GM23338 (cell line): ENCODE measurements around the gene GLIS2. TPM values are rescaled to one million over a fixed set of nuclear protein-coding genes. Genes with fewer than 3 reads are reported as not detected.

Source experiments
- ATAC-seq: fragments of 200-7000 bp; cut with Tn5 transposase; 3 replicates; pipeline ENCODE4 v1.9.1; 2020
- DNase-seq: peaks from one replicate; pipeline ENCODE4 v3.0.0-alpha.2; 2015; ENCODE audit warnings: low spot score
- H2AFZ ChIP-seq: fragments of 200-600 bp; sonication (generic); 2 replicates; pipeline ENCODE4 v1.8.0; 2016; ENCODE audit warnings: antibody characterized with exemption, mild to moderate bottlenecking, moderate library complexity
- H3F3A ChIP-seq: fragments of 200-600 bp; sonication (generic); replicated peaks from 2 replicates; pipeline ENCODE4 v1.8.0; 2017; ENCODE audit warnings: antibody characterized with exemption, mixed run types, low read depth
- H3K27ac ChIP-seq: fragments of 200-600 bp; sonication (generic); 2 replicates; pipeline ENCODE4 v1.6.1; 2016; ENCODE audit warnings: low read depth
- H3K27me3 ChIP-seq: fragments of 200-600 bp; sonication (generic); 2 replicates; pipeline ENCODE4 v1.8.0; 2016; ENCODE audit warnings: mild to moderate bottlenecking, mixed run types, moderate library complexity; ENCODE audit not compliant: insufficient read depth
- H3K36me3 ChIP-seq: fragments of 200-600 bp; sonication (generic); 2 replicates; pipeline ENCODE4 v1.8.0; 2016; ENCODE audit warnings: mild to moderate bottlenecking; ENCODE audit not compliant: insufficient read depth
- H3K4me1 ChIP-seq: fragments of 200-600 bp; sonication (generic); 2 replicates; pipeline ENCODE4 v1.8.0; 2016; ENCODE audit warnings: mild to moderate bottlenecking, moderate library complexity; ENCODE audit not compliant: insufficient read depth
- H3K4me2 ChIP-seq: fragments of 200-600 bp; sonication (generic); 2 replicates; pipeline ENCODE4 v1.7.1; 2017; ENCODE audit warnings: mixed run types
- H3K4me3 ChIP-seq: fragments of 200-600 bp; sonication (generic); 2 replicates; pipeline ENCODE4 v1.6.1; 2016; ENCODE audit warnings: mixed run types
- H3K79me2 ChIP-seq: fragments of 200-600 bp; sonication (generic); replicated peaks from 2 replicates; pipeline ENCODE4 v1.8.0; 2017; ENCODE audit warnings: mild to moderate bottlenecking; ENCODE audit not compliant: insufficient read depth
- H3K9me2 ChIP-seq: fragments of 200-600 bp; sonication (generic); 2 replicates; pipeline ENCODE4 v1.8.0; 2017; ENCODE audit not compliant: insufficient read depth
- H4K20me1 ChIP-seq: fragments of 200-600 bp; sonication (generic); replicated peaks from 2 replicates; pipeline ENCODE4 v1.8.0; 2017; ENCODE audit warnings: mild to moderate bottlenecking; ENCODE audit not compliant: insufficient read depth
- H3K27ac Mint-ChIP-seq: 2 replicates; pipeline ENCODE4 v1.8.0; 2020; ENCODE audit warnings: inconsistent platforms, mild to moderate bottlenecking, moderate library complexity, mixed read lengths
- H3K27me3 Mint-ChIP-seq: 3 replicates; pipeline ENCODE4 v1.8.0; 2022; ENCODE audit warnings: low read depth, mild to moderate bottlenecking, moderate library complexity, mixed read lengths, inconsistent platforms; ENCODE audit not compliant: insufficient read depth, poor library complexity
- H3K36me3 Mint-ChIP-seq: 3 replicates; pipeline ENCODE4 v1.8.0; 2021; ENCODE audit warnings: low read depth, mild to moderate bottlenecking, inconsistent platforms, moderate library complexity, mixed read lengths
- H3K4me1 Mint-ChIP-seq: 3 replicates; pipeline ENCODE4 v1.8.0; 2020; ENCODE audit warnings: mild to moderate bottlenecking, inconsistent platforms, mixed read lengths
- H3K4me3 Mint-ChIP-seq: 3 replicates; pipeline ENCODE4 v1.8.0; 2021; ENCODE audit warnings: moderate library complexity, mild to moderate bottlenecking, inconsistent platforms, mixed read lengths
- H3K9me3 Mint-ChIP-seq: 3 replicates; pipeline ENCODE4 v1.8.0; 2020; ENCODE audit warnings: moderate library complexity, mild to moderate bottlenecking, inconsistent platforms, mixed read lengths
- CTCF ChIP-seq, 2 experiments: fragments of 200-600 bp in 1 of 2; sonication (generic) in 1 of 2; conservative IDR thresholded peaks; 2 replicates each; pipeline versions ENCODE4 v1.5.1 to v1.6.1; 2016 to 2017; ENCODE audit warnings: antibody characterized with exemption in 2 of 2, low read depth in 2 of 2, mild to moderate bottlenecking in 2 of 2, moderate library complexity in 1 of 2
- JUNB ChIP-seq: IDR thresholded peaks from one replicate; pipeline ENCODE4 v1.6.1; 2016; ENCODE audit warnings: antibody characterized with exemption; ENCODE audit not compliant: unreplicated experiment
- ZNF331 ChIP-seq: fragments of 250-450 bp; sonication (Bioruptor Pico); IDR thresholded peaks from 2 replicates; pipeline ENCODE4 v1.5.0; 2020; ENCODE audit warnings: low read depth, mild to moderate bottlenecking, moderate library complexity
- polyA plus RNA-seq: library from polyadenylated mRNA; unstranded; fragments of >200 nt; fragmentation: Nextera tagmentation; extraction: Ambion mirVana; gene quantifications from 2 replicates; pipeline ENCODE4 v1.2.1, GENCODE V29; 2016
- total RNA-seq: library from RNA; depleted of rRNA; stranded (reverse); fragments of >200 nt; shearing (Covaris generic); gene quantifications from 2 replicates; pipeline ENCODE4 v1.2.3, GENCODE V29; 2014

GLIS2 gene
- total and polyA plus RNA-seq, 2 experiments from 2014 or later = 8.2 to 10.2 TPM

- Histone ChIP-seq H3K79me2 (peaks cover 20% of the 10 kb centered on the region), H3K36me3 (no peaks in the 10 kb centered on the region), H3K4me2 (peak overlapping the region; percentile 60), H4K20me1 (no peaks in the 10 kb centered on the region), H3K4me3 (no peak overlapping the region), H3K4me1 (peaks cover 20% of the 10 kb centered on the region; the same call in 1 of the 2 replicates), H3K9me2 (no peaks in the 10 kb centered on the region), H3F3A (peaks cover 44% of the 10 kb centered on the region), H3K27ac (peak overlapping the region; percentile 82), H2AFZ (peak overlapping the region; percentile 97), H3K27me3 (peaks cover 17% of the 10 kb centered on the region)
- TF ChIP-seq ZNF331 (CRISPR knock-in tag) (no peak), CTCF (conservative IDR thresholded peaks at IDR 0.05; ENCODE audit: low read depth in 2 of 2) (peak; percentile 79 to 90)
- peaks cover 3% of the 10 kb centered on the region; the same call in 2 of the 3 replicates for H3K9me3 Mint-ChIP-seq
- DNase-seq = peak; percentile 95
- peak; percentile 48 for ATAC-seq
- peaks cover 44% of the 10 kb centered on the region for H3K27me3 Mint-ChIP-seq
- peaks cover 7% of the 10 kb centered on the region; the same call in 1 of the 3 replicates for H3K36me3 Mint-ChIP-seq
- H3K4me1 Mint-ChIP-seq = peaks cover 36% of the 10 kb centered on the region
- no peak overlapping the region for H3K4me3 Mint-ChIP-seq
- H3K27ac Mint-ChIP-seq = no peak overlapping the region
These were observed 6.0 kb upstream of the GLIS2 start for GRCh38 chr16:4309833-4310266.

DNA sequence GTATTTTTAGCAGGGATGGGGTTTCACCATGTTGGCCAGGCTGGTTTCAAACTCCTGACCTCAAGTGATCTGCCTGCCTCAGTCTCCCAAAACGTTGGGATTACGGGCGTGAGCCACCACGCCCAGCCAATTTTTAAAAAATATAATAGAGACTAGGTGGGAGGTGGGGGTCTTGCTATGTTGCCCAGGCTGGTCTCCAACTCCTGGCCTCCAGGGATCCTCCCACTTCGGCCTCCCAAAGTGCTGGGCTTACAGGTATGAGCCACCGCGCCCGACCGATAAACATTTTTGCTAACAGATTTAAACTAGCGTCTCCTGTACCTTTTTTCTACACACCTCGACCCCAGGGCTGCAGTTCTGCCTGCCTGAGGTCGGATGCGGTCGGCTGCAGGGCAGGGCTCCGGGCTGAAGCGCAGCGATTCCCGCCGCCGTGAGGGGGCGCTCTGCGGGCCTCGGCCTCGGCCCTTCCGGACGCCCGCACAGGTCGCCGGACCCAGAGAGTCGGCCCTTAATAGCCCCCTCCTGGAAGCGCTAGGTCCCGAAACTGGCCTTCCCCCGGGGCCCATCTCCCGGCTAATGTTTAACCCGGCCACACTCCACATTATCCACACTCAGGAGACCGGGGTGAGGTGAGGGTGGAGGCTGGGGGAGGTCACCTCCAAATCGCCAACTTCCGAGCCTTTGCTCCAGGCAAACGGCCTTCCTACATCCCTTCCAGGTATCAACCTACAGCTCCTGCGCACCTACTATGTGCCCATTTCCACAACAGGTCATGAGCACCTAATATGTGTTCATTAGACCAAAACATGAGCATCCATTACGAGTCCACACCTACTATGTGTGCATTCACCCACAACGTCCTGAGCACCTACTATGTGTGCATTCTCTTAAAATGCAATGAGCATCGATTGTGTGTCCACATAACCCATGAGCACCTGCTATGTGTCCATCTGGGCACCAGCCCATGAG lies 2.0 kb upstream of the GLIS2 start:
- Mint-ChIP-seq H3K27me3 (peaks cover 25% of the 10 kb centered on the region), H3K4me1 (peaks cover 28% of the 10 kb centered on the region), H3K36me3 (no peaks in the 10 kb centered on the region; the same call in 2 of the 3 replicates), H3K27ac (no peak overlapping the region), H3K9me3 (peaks cover 3% of the 10 kb centered on the region; the same call in 1 of the 3 replicates), H3K4me3 (peak overlapping the region; percentile 85)
- Histone ChIP-seq H3K4me1 (peaks cover 28% of the 10 kb centered on the region), H3K36me3 (no peaks in the 10 kb centered on the region), H3F3A (peaks cover 33% of the 10 kb centered on the region), H3K27me3 (peaks cover 19% of the 10 kb centered on the region), H3K79me2 (peaks cover 20% of the 10 kb centered on the region), H3K27ac (no peak overlapping the region), H3K4me3 (peak overlapping the region; percentile 73), H3K4me2 (peak overlapping the region; percentile 93), H4K20me1 (peaks cover 16% of the 10 kb centered on the region; the same call in 1 of the 2 replicates), H2AFZ (no peak overlapping the region), H3K9me2 (no peaks in the 10 kb centered on the region)
- TF ChIP-seq JUNB (no peak), CTCF (conservative IDR thresholded peaks at IDR 0.05; ENCODE audit: low read depth in 2 of 2) (peak; percentile 77 to 81)
- peak; percentile 47 for ATAC-seq
- peak; percentile 86 for DNase-seq
